H1 (cell line): ENCODE data around the gene RPL41. TPM values are rescaled to one million over a fixed set of nuclear protein-coding genes. Genes with fewer than 3 reads are reported as not detected.
A peak's percentile ranks its signal among the peaks of the same experiment; 100 is the strongest.

Experiments
- CTCF ChIA-PET: fragments of 300-600 bp; sonication (Branson Sonifier 250); formaldehyde crosslinking; loops from one replicate; lab custom pipeline; 2021; ENCODE audit not compliant: partially characterized antibody; lab: Charles Lee
- POLR2A ChIA-PET: fragments of 300-600 bp; sonication (Branson Sonifier 250); formaldehyde crosslinking; loops from one replicate; lab custom pipeline; 2021; ENCODE audit warnings: inconsistent platforms; ENCODE audit not compliant: partially characterized antibody; lab: Charles Lee
- DNase-seq, 2 experiments: peaks; one replicate each; pipeline versions ENCODE4 v3.0.0 to v3.0.0-alpha.2; 2010 to 2022; ENCODE audit warnings: low spot score in 2 of 2, low read depth in 1 of 2, mixed read lengths in 1 of 2
- FAIRE-seq: peaks from 2 replicates; lab custom pipeline; 2011; peaks lifted over from hg19 to GRCh38; lab: Jason Lieb, UNC
- H2AFZ ChIP-seq: 2 replicates; pipeline ENCODE4 v1.8.1; 2012; ENCODE audit warnings: low read length, inconsistent platforms
- H2AK5ac ChIP-seq: 2 replicates; pipeline ENCODE4 v1.6.1; 2013; ENCODE audit warnings: low read depth, low read length
- H2BK120ac ChIP-seq: replicated peaks from 2 replicates; pipeline ENCODE3; 2013; ENCODE audit warnings: low read depth, low read length, inconsistent platforms
- H2BK12ac ChIP-seq: 2 replicates; pipeline ENCODE4 v1.6.1; 2013; ENCODE audit warnings: low read depth, low read length
- H2BK15ac ChIP-seq: 2 replicates; pipeline ENCODE4 v1.6.1; 2013; ENCODE audit warnings: low read length
- H2BK20ac ChIP-seq: 2 replicates; pipeline ENCODE4 v1.6.1; 2013; ENCODE audit warnings: low read length
- H2BK5ac ChIP-seq: 2 replicates; pipeline ENCODE4 v1.6.1; 2013; ENCODE audit warnings: low read depth, low read length
- H3K14ac ChIP-seq: 2 replicates; pipeline ENCODE4 v1.6.1; 2013; ENCODE audit warnings: inconsistent platforms; ENCODE audit not compliant: insufficient read length
- H3K18ac ChIP-seq: 2 replicates; pipeline ENCODE4 v1.6.1; 2013; ENCODE audit warnings: low read length; ENCODE audit errors: extremely low read depth
- H3K23ac ChIP-seq: 2 replicates; pipeline ENCODE4 v1.6.1; 2013; ENCODE audit warnings: inconsistent platforms; ENCODE audit not compliant: insufficient read length
- H3K23me2 ChIP-seq: 2 replicates; pipeline ENCODE4 v1.6.1; 2013; ENCODE audit warnings: low read depth, low read length
- H3K27ac ChIP-seq: 2 replicates; pipeline ENCODE4 v1.6.1; 2011; ENCODE audit warnings: low read depth, low read length, inconsistent platforms
- H3K27me3 ChIP-seq, 4 experiments: replicated peaks in 1 of 4; 1 replicate in 1 of 4; 2 replicates in 3 of 4; pipeline versions ENCODE4 v1.6.1 to v1.8.1; 2011 to 2013; ENCODE audit warnings: low read length in 3 of 4, mild to moderate bottlenecking in 3 of 4, inconsistent platforms in 2 of 4, mixed read lengths in 2 of 4, moderate library complexity in 1 of 4; ENCODE audit not compliant: control insufficient read depth in 3 of 4, insufficient read depth in 3 of 4; ENCODE audit errors: extremely low read depth in 1 of 4
- H3K36me3 ChIP-seq, 4 experiments: 2 replicates each; pipeline versions ENCODE4 v1.6.1 to v1.8.1; 2011 to 2013; ENCODE audit warnings: mild to moderate bottlenecking in 4 of 4, low read length in 3 of 4, moderate library complexity in 2 of 4, control low read depth in 1 of 4, inconsistent platforms in 1 of 4; ENCODE audit not compliant: insufficient read depth in 4 of 4, control insufficient read depth in 2 of 4
- H3K4ac ChIP-seq: replicated peaks from 2 replicates; pipeline ENCODE3; 2013; ENCODE audit warnings: low read length, low read depth, mixed read lengths, inconsistent platforms; ENCODE audit not compliant: insufficient read length
- H3K4me1 ChIP-seq, 4 experiments: replicated peaks in 1 of 4; 1 replicate in 1 of 4; 2 replicates in 3 of 4; pipeline versions ENCODE4 v1.6.1 to v1.8.1; 2011 to 2013; ENCODE audit warnings: low read length in 3 of 4, inconsistent platforms in 2 of 4, mixed read lengths in 1 of 4; ENCODE audit not compliant: insufficient read depth in 4 of 4, control insufficient read depth in 3 of 4
- H3K4me2 ChIP-seq, 2 experiments: 2 replicates each; pipeline versions ENCODE4 v1.6.1 to v1.8.1; 2011 to 2013; ENCODE audit warnings: low read depth in 2 of 2, low read length in 2 of 2, control low read depth in 1 of 2, inconsistent platforms in 1 of 2, mild to moderate bottlenecking in 1 of 2; ENCODE audit not compliant: insufficient read depth in 1 of 2
- H3K4me3 ChIP-seq, 4 experiments: fragments of 200-600, 300-600 bp in 1 of 4; sonication (generic), shearing (Covaris generic), sonication (Bioruptor Twin) in 1 of 4; 2 replicates each; pipeline versions ENCODE4 v1.5.1 to v1.8.1; 2011 to 2016; ENCODE audit warnings: low read length in 4 of 4, low read depth in 3 of 4, control low read depth in 2 of 4, inconsistent platforms in 2 of 4, mild to moderate bottlenecking in 2 of 4, mixed read lengths in 1 of 4, moderate library complexity in 1 of 4; ENCODE audit not compliant: insufficient read depth in 2 of 4; ENCODE audit errors: extremely low read depth in 1 of 4
- H3K56ac ChIP-seq: replicated peaks from 2 replicates; pipeline ENCODE3; 2013; ENCODE audit warnings: low read depth, mild to moderate bottlenecking, mixed read lengths, low read length, inconsistent platforms; ENCODE audit not compliant: insufficient read length
- H3K79me1 ChIP-seq: 2 replicates; pipeline ENCODE4 v1.6.1; 2013; ENCODE audit warnings: low read depth, low read length, control low read depth
- H3K79me2 ChIP-seq, 2 experiments: 2 replicates each; pipeline versions ENCODE4 v1.6.1 to v1.8.1; 2012 to 2013; ENCODE audit warnings: low read length in 2 of 2, mild to moderate bottlenecking in 2 of 2, inconsistent platforms in 1 of 2; ENCODE audit not compliant: insufficient read depth in 2 of 2, control insufficient read depth in 1 of 2
- H3K9ac ChIP-seq, 4 experiments: replicated peaks in 1 of 4; 1 replicate in 1 of 4; 2 replicates in 3 of 4; pipeline versions ENCODE4 v1.6.1 to v1.8.1; 2011 to 2013; ENCODE audit warnings: low read depth in 3 of 4, low read length in 3 of 4, control low read depth in 2 of 4, mild to moderate bottlenecking in 2 of 4, moderate library complexity in 2 of 4, inconsistent platforms in 1 of 4; ENCODE audit errors: extremely low read depth in 1 of 4
- H3K9me3 ChIP-seq, 2 experiments: 2 replicates each; pipeline versions ENCODE4 v1.6.1 to v1.8.1; 2012 to 2013; ENCODE audit warnings: mild to moderate bottlenecking in 2 of 2, moderate library complexity in 2 of 2, control low read depth in 1 of 2, inconsistent platforms in 1 of 2, low read depth in 1 of 2, low read length in 1 of 2, mixed read lengths in 1 of 2; ENCODE audit not compliant: insufficient read depth in 2 of 2
- H4K20me1 ChIP-seq, 2 experiments: replicated peaks in 1 of 2; 2 replicates each; pipeline versions ENCODE3 to v1.8.1; 2011 to 2013; ENCODE audit warnings: inconsistent platforms in 2 of 2, low read length in 2 of 2, mild to moderate bottlenecking in 1 of 2; ENCODE audit not compliant: insufficient read depth in 2 of 2, control insufficient read depth in 1 of 2
- H4K5ac ChIP-seq: 2 replicates; pipeline ENCODE4 v1.6.1; 2013; ENCODE audit warnings: low read length, low read depth, mixed read lengths, inconsistent platforms; ENCODE audit not compliant: insufficient read length
- H4K8ac ChIP-seq: 2 replicates; pipeline ENCODE4 v1.8.0; 2013; ENCODE audit warnings: mild to moderate bottlenecking, moderate library complexity, low read length, inconsistent platforms; ENCODE audit not compliant: insufficient read depth; ENCODE audit errors: extremely low read depth
- H4K91ac ChIP-seq: replicated peaks from 2 replicates; pipeline ENCODE3; 2013; ENCODE audit warnings: low read length, mixed read lengths, inconsistent platforms; ENCODE audit not compliant: insufficient read length
- BACH1 ChIP-seq: IDR thresholded peaks from 2 replicates; pipeline ENCODE4 v1.6.1; 2012; ENCODE audit warnings: low read length, improper control_type of control experiment
- BRCA1 ChIP-seq: IDR thresholded peaks from 2 replicates; pipeline ENCODE4 v1.6.1; 2012; ENCODE audit warnings: low read depth, low read length, improper control_type of control experiment
- EP300 ChIP-seq, 2 experiments: IDR thresholded peaks; 1 replicate in 1 of 2; 2 replicates in 1 of 2; pipeline ENCODE4 v1.6.1; 2011 to 2012; ENCODE audit warnings: low read depth in 2 of 2, low read length in 2 of 2, mild to moderate bottlenecking in 2 of 2, borderline replicate concordance in 1 of 2, inconsistent platforms in 1 of 2, moderate library complexity in 1 of 2
- JUND ChIP-seq: IDR thresholded peaks from 2 replicates; pipeline ENCODE4 v1.6.1; 2011; ENCODE audit warnings: mild to moderate bottlenecking, improper control_type of control experiment, low read length
- KDM1A ChIP-seq: fragments of 200-600, 300-600 bp; sonication (generic); IDR thresholded peaks from 2 replicates; pipeline ENCODE4 v1.7.1; 2016; ENCODE audit warnings: mild to moderate bottlenecking, low read length, borderline replicate concordance
- KDM4A ChIP-seq: IDR thresholded peaks from one replicate; pipeline ENCODE4 v1.7.1; 2012; ENCODE audit warnings: low read depth, mild to moderate bottlenecking, moderate library complexity, low read length, inconsistent platforms; ENCODE audit not compliant: severe bottlenecking
- SIN3A ChIP-seq, 2 experiments: IDR thresholded peaks in 1 of 2; conservative IDR thresholded peaks in 1 of 2; 2 replicates each; pipeline ENCODE4 v1.6.1; 2011 to 2012; ENCODE audit warnings: low read length in 2 of 2, improper control_type of control experiment in 1 of 2, low read depth in 1 of 2, mild to moderate bottlenecking in 1 of 2
- WGBS, 2 experiments: shearing (Covaris generic) in 1 of 2; methylation state at CpG; one replicate each; pipeline versions ENCODE4 v1.1.6 to v1.1.7; 2013 to 2015; ENCODE audit warnings: low lambda C conversion rate in 2 of 2, mixed read lengths in 2 of 2, inconsistent platforms in 1 of 2, low coverage in 1 of 2, missing lambda C conversion rate in 1 of 2; ENCODE audit not compliant: insufficient replicate concordance in 2 of 2, insufficient coverage in 1 of 2, insufficient read length in 1 of 2; ENCODE audit errors: extremely low coverage in 1 of 2, missing lambda C conversion rate in 1 of 2; 5-methylcytosine and 5-hydroxymethylcytosine counted together
- polyA plus RNA-seq, 7 experiments: library from polyadenylated mRNA; depleted of rRNA in 3 of 7; stranded (reverse) in 5 of 7; unstranded in 2 of 7; fragments of >200 nt in 5 of 7; fragments of 200-250 nt in 2 of 7; gene quantifications; 1 replicate in 5 of 7; 2 replicates in 1 of 7; 4 replicates in 1 of 7; pipeline versions ENCODE4 v1.2.1 to v1.2.3, GENCODE V29; 2011 to 2013; ENCODE audit warnings: missing spikeins in 2 of 7, mixed read lengths in 2 of 7
- total RNA-seq: library from RNA; stranded (reverse); fragmentation: NEBNext Ultra II Directional; extraction: Animal tissue kit (Norgen Biotek cat#: 25700); gene quantifications from 2 replicates; pipeline ENCODE4 v1.2.1, GENCODE V29; 2021

The RPL41 gene
- total and polyA plus RNA-seq, 2 of the 8 experiments (the other 6 are each of a cell fraction or from before 2014, with no cell fraction given), result 4,440 to 16,488 TPM

DNA sequence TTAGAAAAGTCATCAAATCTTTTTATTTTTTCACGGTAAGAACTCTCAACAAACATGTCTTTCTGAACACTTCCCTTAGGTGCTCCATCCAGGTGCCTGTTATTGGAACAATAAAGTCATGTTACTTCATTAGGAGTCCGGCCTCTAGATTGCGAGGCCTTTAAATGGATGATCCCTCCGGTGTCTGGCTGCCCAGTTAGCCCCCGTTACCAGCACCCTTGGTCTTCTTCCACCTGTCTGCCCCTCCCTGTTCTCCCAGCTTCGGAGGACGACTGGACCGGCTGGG lies 12.7 kb upstream of the RPL41 start:
- CTCF ChIA-PET, result interaction anchor here (0.6 to 7.2 kb wide), 9 partner anchors 13 to 85 kb away, joined by 3 to 34 read pairs (median 9); partner anchors contain the start of genes ERBB3, SMARCC2 and ZC3H10
- no peak overlapping the region for H3K14ac ChIP-seq
- no peak overlapping the region for H2AFZ ChIP-seq

More for the DNA sequence above, 12.7 kb upstream of the RPL41 start:
- H2AK5ac ChIP-seq, result no peak overlapping the region
- H4K8ac ChIP-seq, result peak overlapping the region; percentile 1; the same call in 1 of the 2 replicates
- peaks cover 8% of the 10 kb centered on the region for H3K23me2 ChIP-seq
- DNase-seq (no peak), FAIRE-seq (no peak)
- H3K4me2 ChIP-seq, result peak overlapping the region; percentile 75 to 99
- no peaks in the 10 kb centered on the region for H3K9me3 ChIP-seq
- no peak overlapping the region for H2BK12ac ChIP-seq
- H3K23ac ChIP-seq, result no peak overlapping the region
- peaks cover 0 to 9% (median 3%) of the 10 kb centered on the region in 4 experiments; a peak in 5 of 7 replicates for H3K4me1 ChIP-seq
- H4K20me1 ChIP-seq, result peaks cover 4 to 5% of the 10 kb centered on the region in 2 experiments
- no peaks in the 10 kb centered on the region for H3K27me3 ChIP-seq
- H3K36me3 ChIP-seq, result peaks cover 24 to 58% (median 45%) of the 10 kb centered on the region in 4 experiments
- peak overlapping the region; percentile 50 to 95 (median 70) for H3K4me3 ChIP-seq
- H3K4ac ChIP-seq, result no peak overlapping the region
- H4K5ac ChIP-seq, result peak overlapping the region; percentile 66
- 0 out of 2 replicates have a peak, but pooled peaks cover 2% of the 10 kb centered on the region for H3K79me1 ChIP-seq
- peak overlapping the region; percentile 80 for H3K56ac ChIP-seq
- peaks cover 21 to 31% of the 10 kb centered on the region in 2 experiments for H3K79me2 ChIP-seq
- peak; percentile 43 for TF ChIP-seq KDM4A
- no peak for TF ChIP-seq BRCA1
- 0 out of 4 replicates have a peak, but pooled peaks of 1 of the 2 experiments have one; percentile 32 for TF ChIP-seq SIN3A (conservative IDR thresholded peaks at IDR 0.05 in 1 of 2, IDR thresholded peaks at IDR 0.05 in 1 of 2; ENCODE audit: low read depth in 1 of 2, low read length in 2 of 2)
- TF ChIP-seq JUND, result no peak
- no peak for TF ChIP-seq EP300 (IDR thresholded peaks at IDR 0.05; ENCODE audit: borderline replicate concordance in 1 of 2, low read depth in 2 of 2, low read length in 2 of 2)
- TF ChIP-seq KDM1A, result 0 out of 2 replicates have a peak, but pooled peaks have one; percentile 15
- no peak for TF ChIP-seq BACH1
- H2BK15ac ChIP-seq, result no peak overlapping the region
- H4K91ac ChIP-seq, result peak overlapping the region; percentile 22
- H2BK120ac ChIP-seq, result no peak overlapping the region
- H2BK20ac ChIP-seq, result no peak overlapping the region
- no peak overlapping the region for H3K27ac ChIP-seq
- no peak overlapping the region for H2BK5ac ChIP-seq
- 27% methylated on average over 8 of the region's 8 CpGs; no CpG with 5 or more reads in 1 of the 2 experiments for WGBS, 2 experiments
- H3K9ac ChIP-seq, result peak overlapping the region in 3 of 4 experiments; percentile 1 to 66 (median 58); a peak in 5 of 7 replicates
- POLR2A ChIA-PET, result interaction anchor here (0.7 to 11.1 kb wide), 40 partner anchors 8 to 1126 kb away, joined by 3 to 267 read pairs (median 5); partner anchors contain the start of genes CD63, CNPY2, DNAJC14 and ERBB3
- H3K18ac ChIP-seq, result no peak overlapping the region; the same call in 1 of the 2 replicates
